HepG2 (cell line): ENCODE results near the gene DLG1. TPM values are rescaled to one million over a fixed set of nuclear protein-coding genes. Genes with fewer than 3 reads are reported as not detected.

Experiments
- ATAC-seq: fragments of 200-7000 bp; cut with Tn5 transposase; 3 replicates; pipeline ENCODE4 v1.9.1; 2020; ENCODE audit warnings: mild to moderate bottlenecking, moderate library complexity
- BruUV-seq: library from RNA; stranded (reverse); fragments of 400-500 nt; replicated peaks from 2 replicates; lab custom pipeline; 2021; lab: Mats Ljungman, UMichigan
- CTCF ChIA-PET: fragments of 300-600 bp; formaldehyde crosslinking; extraction: SDS; loops from one replicate; lab custom pipeline; 2021; ENCODE audit warnings: low total read pairs, inconsistent platforms, low intra/inter-chr PET ratio; lab: Yijun Ruan, JAX
- POLR2A ChIA-PET: fragments of 350-600 bp; sonication (Branson Sonifier 250); formaldehyde crosslinking; loops from one replicate; lab custom pipeline; 2020; ENCODE audit warnings: antibody characterized with exemption, inconsistent platforms; lab: Yijun Ruan, JAX
- DNase-seq: peaks from one replicate; pipeline ENCODE4 v3.0.0-alpha.2; 2015; ENCODE audit warnings: low spot score
- FAIRE-seq: peaks from 3 replicates; lab custom pipeline; 2011; peaks lifted over from hg19 to GRCh38; lab: Jason Lieb, UNC
- H2AFZ ChIP-seq: one replicate; pipeline ENCODE4 v1.6.1; 2011; ENCODE audit warnings: low read length, inconsistent platforms
- H3K27ac ChIP-seq: fragments of 300-600 bp; 3 replicates; pipeline ENCODE4 v1.8.0; 2011; ENCODE audit warnings: mixed run types, mild to moderate bottlenecking, mixed read lengths, low read length, inconsistent platforms; ENCODE audit not compliant: insufficient read depth; ENCODE audit errors: extremely low read length
- H3K27me3 ChIP-seq, 2 experiments: fragments of 200-600 bp in 1 of 2; 2 replicates in 1 of 2; 3 replicates in 1 of 2; pipeline versions ENCODE4 v1.6.0 to v1.8.0; 2011; ENCODE audit warnings: low read length in 2 of 2, mild to moderate bottlenecking in 2 of 2, moderate library complexity in 2 of 2, inconsistent platforms in 1 of 2; ENCODE audit not compliant: insufficient read depth in 2 of 2, control insufficient read depth in 1 of 2
- H3K36me3 ChIP-seq, 2 experiments: fragments of 200-600 bp in 1 of 2; replicated peaks in 1 of 2; 2 replicates in 1 of 2; 3 replicates in 1 of 2; pipeline versions ENCODE4 v1.5.1 to v1.8.0; 2011; ENCODE audit warnings: low read length in 2 of 2, inconsistent platforms in 1 of 2; ENCODE audit not compliant: insufficient read depth in 2 of 2, control insufficient read depth in 1 of 2
- H3K4me1 ChIP-seq: 2 replicates; pipeline ENCODE4 v1.5.1; 2012; ENCODE audit warnings: low read length, inconsistent platforms; ENCODE audit not compliant: insufficient read depth
- H3K4me2 ChIP-seq: 2 replicates; pipeline ENCODE4 v1.6.0; 2011; ENCODE audit warnings: low read depth, low read length, inconsistent platforms
- H3K4me3 ChIP-seq, 3 experiments: fragments of 200-600 bp in 1 of 3; sonication (generic), shearing (Covaris generic) in 1 of 3; replicated peaks in 1 of 3; 2 replicates each; pipeline ENCODE4 v1.5.1; 2011 to 2016; ENCODE audit warnings: low read length in 3 of 3, inconsistent platforms in 2 of 3, low read depth in 2 of 3, mild to moderate bottlenecking in 2 of 3, control low read depth in 1 of 3, mixed read lengths in 1 of 3; ENCODE audit not compliant: insufficient read depth in 1 of 3
- H3K79me2 ChIP-seq: one replicate; pipeline ENCODE4 v1.6.1; 2011; ENCODE audit warnings: low read length, inconsistent platforms; ENCODE audit not compliant: insufficient read depth
- H3K9ac ChIP-seq: 2 replicates; pipeline ENCODE4 v1.6.0; 2011; ENCODE audit warnings: mild to moderate bottlenecking, low read depth, low read length, inconsistent platforms; ENCODE audit not compliant: insufficient read depth
- H3K9me3 ChIP-seq: 2 replicates; pipeline ENCODE4 v1.5.1; 2012; ENCODE audit warnings: mild to moderate bottlenecking, low read length
- H4K20me1 ChIP-seq: 2 replicates; pipeline ENCODE4 v1.6.0; 2011; ENCODE audit warnings: inconsistent platforms, mild to moderate bottlenecking, low read length, moderate library complexity; ENCODE audit not compliant: insufficient read depth
- ATF2 ChIP-seq: sonication (generic); formaldehyde crosslinking; IDR thresholded peaks from 2 replicates; pipeline ENCODE4 v1.4.0; 2020; ENCODE audit warnings: missing genetic modification reagents
- ATF7 ChIP-seq, 2 experiments: fragments of 450-650 bp in 1 of 2; sonication (generic) in 1 of 2; formaldehyde crosslinking in 1 of 2; IDR thresholded peaks; 2 replicates each; pipeline versions ENCODE4 v1.4.0 to v1.6.1; 2016 to 2020; ENCODE audit warnings: antibody characterized with exemption in 1 of 2, mild to moderate bottlenecking in 1 of 2, missing genetic modification reagents in 1 of 2
- ATRX ChIP-seq: sonication (generic); formaldehyde crosslinking; IDR thresholded peaks from 2 replicates; pipeline ENCODE4 v1.4.0; 2020; ENCODE audit warnings: missing genetic modification reagents, borderline replicate concordance
- CSRNP2 ChIP-seq: sonication (generic); formaldehyde crosslinking; conservative IDR thresholded peaks from 2 replicates; pipeline ENCODE4 v1.8.0; 2022; ENCODE audit warnings: low read depth, missing genetic modification reagents
- FOXA3 ChIP-seq: IDR thresholded peaks from 2 replicates; pipeline ENCODE4 v1.6.1; 2016; ENCODE audit warnings: missing genetic modification reagents, missing compliant biosample characterization
- HES4 ChIP-seq: sonication (generic); formaldehyde crosslinking; IDR thresholded peaks from 2 replicates; pipeline ENCODE4 v1.9.0; 2021; ENCODE audit warnings: mild to moderate bottlenecking, missing genetic modification reagents, borderline replicate concordance
- HNRNPK ChIP-seq: fragments of 200-400 bp; formaldehyde crosslinking; IDR thresholded peaks from 2 replicates; pipeline ENCODE4 v1.6.1; 2018; ENCODE audit warnings: low read length, low read depth, moderate library complexity, mild to moderate bottlenecking; ENCODE audit not compliant: poor library complexity, severe bottlenecking
- ISL2 ChIP-seq: sonication (generic); formaldehyde crosslinking; IDR thresholded peaks from 2 replicates; pipeline ENCODE4 v1.5.0; 2020; ENCODE audit warnings: missing genetic modification reagents
- JUND ChIP-seq: sonication (generic); formaldehyde crosslinking; IDR thresholded peaks from 2 replicates; pipeline ENCODE4 v1.8.0; 2022; ENCODE audit warnings: mild to moderate bottlenecking, missing genetic modification reagents
- MAFF ChIP-seq: IDR thresholded peaks from 2 replicates; pipeline ENCODE4 v1.6.1; 2011; ENCODE audit warnings: low read depth, low read length, improper control_type of control experiment
- MAFK ChIP-seq, 2 experiments: IDR thresholded peaks in 1 of 2; conservative IDR thresholded peaks in 1 of 2; 2 replicates each; pipeline ENCODE4 v1.6.1; 2011; ENCODE audit warnings: improper control_type of control experiment in 2 of 2, low read length in 2 of 2
- PITX1 ChIP-seq: sonication (generic); formaldehyde crosslinking; IDR thresholded peaks from 2 replicates; pipeline ENCODE4 v1.5.1; 2020; ENCODE audit warnings: mild to moderate bottlenecking, missing genetic modification reagents
- SAP130 ChIP-seq: IDR thresholded peaks from 2 replicates; pipeline ENCODE4 v1.6.1; 2016; ENCODE audit warnings: low read depth
- SOX6 ChIP-seq, 2 experiments: fragments of 450-650 bp in 1 of 2; sonication (generic) in 1 of 2; formaldehyde crosslinking in 1 of 2; IDR thresholded peaks; 2 replicates each; pipeline versions ENCODE4 v1.4.0 to v1.6.1; 2017 to 2020; ENCODE audit warnings: antibody characterized with exemption in 1 of 2, mild to moderate bottlenecking in 1 of 2, missing genetic modification reagents in 1 of 2
- TEAD3 ChIP-seq: optimal IDR thresholded peaks from 2 replicates; pipeline ENCODE3; 2016; ENCODE audit warnings: borderline replicate concordance
- ZC3H4 ChIP-seq: sonication (generic); formaldehyde crosslinking; IDR thresholded peaks from 2 replicates; pipeline ENCODE4 v1.4.0; 2020; ENCODE audit warnings: missing genetic modification reagents, borderline replicate concordance
- ZNF24 ChIP-seq: fragments of 450-650 bp; IDR thresholded peaks from 2 replicates; pipeline ENCODE4 v1.6.1; 2017; ENCODE audit warnings: antibody characterized with exemption, mild to moderate bottlenecking
- ZNF253 ChIP-seq: sonication (generic); formaldehyde crosslinking; IDR thresholded peaks from 2 replicates; pipeline ENCODE4 v1.8.0; 2022; ENCODE audit warnings: mild to moderate bottlenecking, missing genetic modification reagents, borderline replicate concordance
- ZNF260 ChIP-seq: sonication (generic); formaldehyde crosslinking; IDR thresholded peaks from 2 replicates; pipeline ENCODE4 v1.4.0; 2020; ENCODE audit warnings: missing genetic modification reagents, low read depth, mild to moderate bottlenecking, borderline replicate concordance
- ZNF333 ChIP-seq: sonication (generic); formaldehyde crosslinking; IDR thresholded peaks from 2 replicates; pipeline ENCODE4 v1.4.0; 2020; ENCODE audit warnings: mild to moderate bottlenecking, missing genetic modification reagents, borderline replicate concordance
- ZNF674 ChIP-seq: sonication (generic); formaldehyde crosslinking; IDR thresholded peaks from 2 replicates; pipeline ENCODE4 v1.5.0; 2020; ENCODE audit warnings: low read depth, mild to moderate bottlenecking, missing genetic modification reagents
- ZNF678 ChIP-seq: sonication (generic); formaldehyde crosslinking; IDR thresholded peaks from 2 replicates; pipeline ENCODE4 v1.4.0; 2020; ENCODE audit warnings: mild to moderate bottlenecking, missing genetic modification reagents
- WGBS: methylation state at CpG from one replicate; pipeline ENCODE4 v1.1.6; 2017; ENCODE audit warnings: low lambda C conversion rate; 5-methylcytosine and 5-hydroxymethylcytosine counted together
- in situ Hi-C: cut with HindIII; loops from 2 replicates; pipeline ENCODE4 v1.10.0; 2017; ENCODE audit warnings: low pct_unique_long_range_greater_than_20kb; ENCODE audit not compliant: extremely low pct_ligation_motif_present
- intact Hi-C: fragments of 100-400 bp; cut with micrococcal nuclease; formaldehyde crosslinking; loops from one replicate; pipeline ENCODE4 v1.10.0; 2022; ENCODE audit not compliant: unreplicated experiment
- polyA plus RNA-seq, 8 experiments: library from polyadenylated mRNA; depleted of rRNA in 3 of 8; stranded (reverse) in 7 of 8; unstranded in 1 of 8; fragments of >200 nt; fragmentation: Illumina TruSeq in 4 of 8; extraction: Trizol in 4 of 8; gene quantifications; 2 replicates each; pipeline versions ENCODE4 v1.2.1 to v1.2.3, GENCODE V29; 2011 to 2016; ENCODE audit warnings: low read depth in 4 of 8, missing spikeins in 1 of 8, mixed read lengths in 1 of 8; ENCODE audit not compliant: insufficient read depth in 1 of 8
- total RNA-seq, 5 experiments: library from RNA; depleted of rRNA; stranded (reverse); fragments of >200 nt; fragmentation: Illumina TruSeq; extraction: Trizol; gene quantifications; 2 replicates each; pipeline ENCODE4 v1.2.3, GENCODE V29; 2016; ENCODE audit warnings: low read depth in 1 of 5

The DLG1 gene
- total and polyA plus RNA-seq, 2 of the 13 experiments (the other 11 are each of a cell fraction or from before 2014, with no cell fraction given): 30.5 to 104 TPM

- Histone ChIP-seq H3K4me2 (no peak overlapping the region), H3K79me2 (no peaks in the 10 kb centered on the region), H3K9me3 (no peaks in the 10 kb centered on the region), H4K20me1 (no peaks in the 10 kb centered on the region), H2AFZ (no peak overlapping the region), H3K9ac (no peak overlapping the region), H3K27ac (no peak overlapping the region), H3K36me3 (no peaks in the 10 kb centered on the region), H3K4me1 (peaks cover 44% of the 10 kb centered on the region), H3K27me3 (no peaks in the 10 kb centered on the region), H3K4me3 (no peak overlapping the region)
- intact Hi-C loops (no loop called here), in situ Hi-C loops (no loop called here)
- no peak for FAIRE-seq
- peak; percentile 77 for ATAC-seq
- 81% methylated on average over 7 of the region's 7 CpGs for WGBS
- no TSS peak for BruUV-seq
- POLR2A ChIA-PET: interaction anchor here (1.0 to 1.2 kb wide), 2 partner anchors 9 to 64 kb away, joined by 3 to 5 read pairs; partner anchors contain the start of gene DLG1
- CTCF ChIA-PET: no interaction called here
- peak; percentile 77 for DNase-seq
- peak; percentile 57 for TF ChIP-seq SAP130 (CRISPR knock-in tag)
- TF ChIP-seq TEAD3 (CRISPR knock-in tag): peak; percentile 81
- TF ChIP-seq ZNF678 (CRISPR knock-in tag): no peak
- no peak for TF ChIP-seq ZNF260
- peak; percentile 47; the same call in 1 of the 2 replicates for TF ChIP-seq JUND (CRISPR knock-in tag)
- no peak for TF ChIP-seq ZNF674 (CRISPR knock-in tag)
- no peak for TF ChIP-seq ATRX (CRISPR knock-in tag)
- TF ChIP-seq ATF7 (IDR thresholded peaks at IDR 0.05): peak; percentile 31; the same call in 1 of the 2 replicates
- no peak for TF ChIP-seq ATF7 (CRISPR knock-in tag; IDR thresholded peaks at IDR 0.05)
- TF ChIP-seq PITX1 (CRISPR knock-in tag): no peak
- peak; percentile 81; the same call in 1 of the 2 replicates for TF ChIP-seq ATF2 (CRISPR knock-in tag)
- TF ChIP-seq ZNF253: no peak
- TF ChIP-seq HNRNPK: peak; percentile 16
- TF ChIP-seq FOXA3 (CRISPR knock-in tag): 0 out of 2 replicates have a peak, but pooled peaks have one; percentile 8
- no peak for TF ChIP-seq ZNF333 (CRISPR knock-in tag)
- no peak for TF ChIP-seq HES4 (CRISPR knock-in tag)
- no peak for TF ChIP-seq ISL2 (CRISPR knock-in tag)
- TF ChIP-seq ZC3H4 (CRISPR knock-in tag): no peak
- peak; percentile 88 for TF ChIP-seq ZNF24
- TF ChIP-seq MAFF: peak; percentile 72
- no peak for TF ChIP-seq CSRNP2
- TF ChIP-seq MAFK (conservative IDR thresholded peaks at IDR 0.05 in 1 of 2, IDR thresholded peaks at IDR 0.05 in 1 of 2; ENCODE audit: low read length in 2 of 2): peak in 1 of 2 experiments; percentile 61; a peak in 3 of 4 replicates
- no peak for TF ChIP-seq SOX6 (IDR thresholded peaks at IDR 0.05)
- peak; percentile 17; the same call in 1 of the 2 replicates for TF ChIP-seq SOX6 (CRISPR knock-in tag; IDR thresholded peaks at IDR 0.05)
Observed at GRCh38 chr3:197306374-197307086, 8.1 kb upstream of the DLG1 start.
